T47D (cell line): ENCODE measurements around the gene FYN.

ENCODE experiments used
- DNase-seq, 2 experiments: peaks; one replicate each; pipeline versions ENCODE4 v3.0.0 to v3.0.0-alpha.2; 2011 to 2012; ENCODE audit warnings: low read depth in 1 of 2, low spot score in 1 of 2
- JUND ChIP-seq: IDR thresholded peaks from 2 replicates; pipeline ENCODE4 v1.6.1; 2012; ENCODE audit warnings: low read depth
- in situ Hi-C: cut with HindIII; loops from 2 replicates; pipeline ENCODE4 v1.10.0; 2016; ENCODE audit warnings: low sequenced_read_pairs, low pct_unique_long_range_greater_than_20kb

The FYN gene

GRCh38 chr6:111817451-111818120 lies 55.7 kb downstream of the FYN start:
- in situ Hi-C loops = no loop called here
- no peak for DNase-seq

GRCh38 chr6:111813677-111814310 lies 59.5 kb downstream of the FYN start:
- no peak for TF ChIP-seq JUND
- DNase-seq = no peak
- in situ Hi-C loops = no loop called here

More at GRCh38 chr6:111817451-111818120, 55.7 kb downstream of the FYN start:
- no peak for TF ChIP-seq JUND

- in situ Hi-C loops = no loop called here
- no peak for DNase-seq
Observed at GRCh38 chr6:111813237-111813636, 60.0 kb downstream of the FYN start.

GRCh38 chr6:111812060-111813038 lies 60.9 kb downstream of the FYN start:
- in situ Hi-C loops = no loop called here
- TF ChIP-seq JUND = no peak
- DNase-seq = no peak

More at GRCh38 chr6:111813237-111813636, 60.0 kb downstream of the FYN start:
- TF ChIP-seq JUND = no peak

- no peak for DNase-seq
- TF ChIP-seq JUND = no peak
- in situ Hi-C loops = no loop called here
Observed at GRCh38 chr6:111810294-111811131, 62.7 kb downstream of the FYN start.

GRCh38 chr6:111809766-111810165 lies 63.5 kb downstream of the FYN start:
- in situ Hi-C loops = no loop called here
- no peak for DNase-seq
- no peak for TF ChIP-seq JUND

- in situ Hi-C loops = no loop called here
- TF ChIP-seq JUND = no peak
- no peak for DNase-seq
Observed at GRCh38 chr6:111809264-111809663, 64.0 kb downstream of the FYN start.

GRCh38 chr6:111808493-111808892 lies 64.8 kb downstream of the FYN start:
- no peak for TF ChIP-seq JUND
- in situ Hi-C loops = no loop called here
- no peak for DNase-seq

- in situ Hi-C loops = no loop called here
- no peak for TF ChIP-seq JUND
- no peak for DNase-seq
Observed at GRCh38 chr6:111806561-111807497, 66.4 kb downstream of the FYN start.

- TF ChIP-seq JUND = no peak
- DNase-seq = no peak
- in situ Hi-C loops = no loop called here
Observed at GRCh38 chr6:111806165-111806547, 67.1 kb downstream of the FYN start.

- in situ Hi-C loops = no loop called here
- no peak for DNase-seq
- no peak for TF ChIP-seq JUND
Observed at GRCh38 chr6:111805511-111806164, 67.6 kb downstream of the FYN start.
